A549 (cell line): Measurements from ENCODE around the gene OSBPL9. TPM values are rescaled to one million over a fixed set of nuclear protein-coding genes. Genes with fewer than 3 reads are reported as not detected.

Experiments
- ATAC-seq, 2 experiments: fragments of 200-7000 bp in 1 of 2; fragments of >200 bp in 1 of 2; cut with Nextera tagmentation in 1 of 2; cut with Tn5 transposase in 1 of 2; 3 replicates each; pipeline versions ENCODE4 v1.8.0 to v1.9.1; 2018 to 2020; ENCODE audit warnings: mild to moderate bottlenecking in 1 of 2, moderate library complexity in 1 of 2
- CTCF ChIA-PET: fragments of 300-600 bp; sonication (Branson Sonifier 250); formaldehyde crosslinking; extraction: SDS; loops from one replicate; lab custom pipeline; 2021; ENCODE audit warnings: antibody characterized with exemption, inconsistent platforms; lab: Yijun Ruan, JAX
- POLR2A ChIA-PET: fragments of 350-600 bp; formaldehyde crosslinking; extraction: SDS; loops from one replicate; lab custom pipeline; 2021; ENCODE audit warnings: antibody characterized with exemption, inconsistent platforms; lab: Yijun Ruan, JAX
- DNase-seq, 2 experiments: peaks; one replicate each; pipeline versions ENCODE4 v3.0.0 to v3.0.0-alpha.2; 2011 to 2016; ENCODE audit warnings: low read depth in 1 of 2, low spot score in 1 of 2
- FAIRE-seq: peaks from 2 replicates; lab custom pipeline; 2011; peaks lifted over from hg19 to GRCh38; lab: Jason Lieb, UNC
- H3K27ac ChIP-seq, 2 experiments: fragments of >200 bp; sonication (Bioruptor Twin); formaldehyde crosslinking; 3 replicates each; pipeline ENCODE4 v1.5.1; 2016 to 2017
- H3K4me1 ChIP-seq: fragments of >200 bp; sonication (Bioruptor Twin); formaldehyde crosslinking; 3 replicates; pipeline ENCODE4 v1.6.1; 2016
- H3K4me2 ChIP-seq: fragments of >200 bp; sonication (Bioruptor Twin); formaldehyde crosslinking; 3 replicates; pipeline ENCODE4 v1.6.1; 2016
- H3K4me3 ChIP-seq: fragments of >200 bp; sonication (Bioruptor Twin); formaldehyde crosslinking; 3 replicates; pipeline ENCODE4 v1.5.1; 2016
- H3K9me3 ChIP-seq: fragments of >200 bp; sonication (Bioruptor Twin); formaldehyde crosslinking; 3 replicates; pipeline ENCODE4 v1.6.1; 2016
- CEBPB ChIP-seq, 2 experiments: fragments of >200 bp in 1 of 2; sonication (Bioruptor Twin) in 1 of 2; formaldehyde crosslinking in 1 of 2; IDR thresholded peaks; 2 replicates each; pipeline ENCODE4 v1.6.1; 2012 to 2016
- EHF ChIP-seq: fragments of 250-450 bp; sonication (Bioruptor Pico); IDR thresholded peaks from 2 replicates; pipeline ENCODE4 v1.5.0; 2020; ENCODE audit warnings: mild to moderate bottlenecking
- EHMT2 ChIP-seq: fragments of 200-600 bp; sonication (generic); IDR thresholded peaks from 2 replicates; pipeline ENCODE4 v1.6.1; 2016; ENCODE audit warnings: antibody characterized with exemption, low read depth, mild to moderate bottlenecking, moderate library complexity
- FOSL2 ChIP-seq, 2 experiments: fragments of 450-650 bp in 1 of 2; fragments of >200 bp in 1 of 2; sonication (Bioruptor Twin) in 1 of 2; formaldehyde crosslinking; IDR thresholded peaks; 2 replicates each; pipeline versions ENCODE4 v1.5.0 to v1.6.1; 2016 to 2020; ENCODE audit warnings: mild to moderate bottlenecking in 1 of 2, moderate library complexity in 1 of 2
- GATA3 ChIP-seq: IDR thresholded peaks from 2 replicates; pipeline ENCODE4 v1.6.1; 2012; ENCODE audit warnings: borderline replicate concordance
- HOXB5 ChIP-seq: fragments of 250-450 bp; sonication (Bioruptor Pico); IDR thresholded peaks from 2 replicates; pipeline ENCODE4 v1.5.0; 2020; ENCODE audit warnings: mild to moderate bottlenecking, moderate library complexity
- MYC ChIP-seq: IDR thresholded peaks from 2 replicates; pipeline ENCODE4 v1.6.1; 2012; ENCODE audit warnings: mild to moderate bottlenecking, inconsistent platforms, low read length, improper control_type of control experiment, borderline replicate concordance
- NPAS2 ChIP-seq: fragments of 250-450 bp; sonication (Bioruptor Pico); IDR thresholded peaks from 2 replicates; pipeline ENCODE4 v1.8.0; 2022; ENCODE audit warnings: mild to moderate bottlenecking, moderate library complexity, borderline replicate concordance
- PHF8 ChIP-seq: fragments of 200-600 bp; sonication (generic); IDR thresholded peaks from 2 replicates; pipeline ENCODE4 v1.6.1; 2016; ENCODE audit warnings: low read depth, mild to moderate bottlenecking, antibody characterized with exemption, moderate library complexity, borderline replicate concordance
- POLR2AphosphoS2 ChIP-seq: conservative IDR thresholded peaks from 2 replicates; pipeline ENCODE4 v1.6.1; 2012; ENCODE audit warnings: low read length, improper control_type of control experiment, inconsistent platforms
- RAD21 ChIP-seq, 2 experiments: fragments of >200 bp in 1 of 2; sonication (Bioruptor Twin) in 1 of 2; formaldehyde crosslinking in 1 of 2; IDR thresholded peaks in 1 of 2; conservative IDR thresholded peaks in 1 of 2; 2 replicates in 1 of 2; 3 replicates in 1 of 2; pipeline ENCODE4 v1.6.1; 2012 to 2018; ENCODE audit warnings: inconsistent platforms in 1 of 2
- SREBF2 ChIP-seq: fragments of 450-650 bp; IDR thresholded peaks from 2 replicates; pipeline ENCODE4 v1.6.1; 2014; ENCODE audit warnings: mild to moderate bottlenecking, moderate library complexity
- TFCP2L1 ChIP-seq: fragments of 250-450 bp; sonication (Bioruptor Pico); IDR thresholded peaks from 2 replicates; pipeline ENCODE4 v1.5.0; 2021; ENCODE audit warnings: mild to moderate bottlenecking
- TP53 ChIP-seq: fragments of 250-450 bp; sonication (Bioruptor Pico); IDR thresholded peaks from 2 replicates; pipeline ENCODE4 v1.5.0; 2021; ENCODE audit warnings: mild to moderate bottlenecking, moderate library complexity
- ZC3H11A ChIP-seq: fragments of 450-650 bp; IDR thresholded peaks from 2 replicates; pipeline ENCODE4 v1.6.1; 2014; ENCODE audit warnings: antibody characterized with exemption, mild to moderate bottlenecking
- ZSCAN20 ChIP-seq: fragments of 250-450 bp; sonication (Bioruptor Pico); IDR thresholded peaks from 2 replicates; pipeline ENCODE4 v1.8.0; 2022; ENCODE audit warnings: mild to moderate bottlenecking, moderate library complexity
- WGBS: methylation state at CpG from one replicate; pipeline ENCODE4 v1.1.6; 2017; ENCODE audit errors: missing lambda C conversion rate; 5-methylcytosine and 5-hydroxymethylcytosine counted together
- polyA plus RNA-seq, 4 experiments: library from polyadenylated mRNA; depleted of rRNA in 3 of 4; stranded (reverse); fragments of >200 nt; fragmentation: RNase III in 1 of 4; extraction: RNeasy Plus Mini Kit Qiagen cat#74134 plus additional on column Dnase treatment in 1 of 4; gene quantifications; 2 replicates in 3 of 4; 3 replicates in 1 of 4; pipeline ENCODE4 v1.2.3, GENCODE V29; 2011 to 2017
- TF ChIP-seq, protein P1 (sequence below): fragments of >200 bp; sonication (Bioruptor Twin); formaldehyde crosslinking; IDR thresholded peaks from 3 replicates; pipeline ENCODE4 v1.5.1; 2016
- TF ChIP-seq, protein P2 (sequence below): IDR thresholded peaks from 2 replicates; pipeline ENCODE4 v1.6.1; 2012; ENCODE audit warnings: low read depth, borderline replicate concordance
- TF ChIP-seq, protein P3 (sequence below): IDR thresholded peaks from 2 replicates; pipeline ENCODE4 v1.6.1; 2012

OSBPL9 gene
- polyA plus RNA-seq, 2 of the 4 experiments (the other 2 are of a cell fraction): 52.6 to 93.7 TPM

DNA sequence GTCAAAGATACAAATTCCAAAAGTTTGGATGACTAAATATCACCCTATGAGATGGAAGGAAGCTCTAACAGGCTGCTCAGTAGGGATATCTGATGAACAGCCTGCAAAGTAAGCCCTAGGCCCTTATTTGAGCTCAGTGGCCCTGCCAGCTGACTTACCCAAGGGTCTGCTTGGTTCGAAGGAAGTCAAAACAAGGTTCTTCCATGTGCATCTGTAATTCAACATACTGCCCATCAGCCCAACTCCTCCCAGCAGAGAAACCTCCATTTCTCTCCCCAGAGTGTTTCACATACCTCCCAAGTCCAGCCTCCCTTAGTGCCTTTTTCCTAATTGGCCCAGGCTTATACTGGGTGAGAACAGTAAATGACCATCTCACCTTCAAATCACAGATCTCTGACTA lies 175.0 kb downstream of the OSBPL9 start:
- FAIRE-seq: no peak
- WGBS: 90% methylated on average over 1 of the region's 1 CpG
- CTCF ChIA-PET: no interaction called here
- POLR2A ChIA-PET: no interaction called here
- Histone ChIP-seq H3K4me2 (no peak overlapping the region), H3K9me3 (no peaks in the 10 kb centered on the region), H3K4me3 (no peak overlapping the region), H3K27ac (no peak overlapping the region), H3K4me1 (no peaks in the 10 kb centered on the region)
- TF ChIP-seq TFCP2L1 (CRISPR knock-in tag): no peak
- TF ChIP-seq PHF8: no peak
- no peak for TF ChIP-seq RAD21 (conservative IDR thresholded peaks at IDR 0.05 in 1 of 2, IDR thresholded peaks at IDR 0.05 in 1 of 2)
- no peak for TF ChIP-seq NPAS2
- no peak for TF ChIP-seq TP53 (CRISPR knock-in tag)
- no peak for TF ChIP-seq GATA3
- no peak for TF ChIP-seq HOXB5 (CRISPR knock-in tag)
- TF ChIP-seq, protein P1, sequence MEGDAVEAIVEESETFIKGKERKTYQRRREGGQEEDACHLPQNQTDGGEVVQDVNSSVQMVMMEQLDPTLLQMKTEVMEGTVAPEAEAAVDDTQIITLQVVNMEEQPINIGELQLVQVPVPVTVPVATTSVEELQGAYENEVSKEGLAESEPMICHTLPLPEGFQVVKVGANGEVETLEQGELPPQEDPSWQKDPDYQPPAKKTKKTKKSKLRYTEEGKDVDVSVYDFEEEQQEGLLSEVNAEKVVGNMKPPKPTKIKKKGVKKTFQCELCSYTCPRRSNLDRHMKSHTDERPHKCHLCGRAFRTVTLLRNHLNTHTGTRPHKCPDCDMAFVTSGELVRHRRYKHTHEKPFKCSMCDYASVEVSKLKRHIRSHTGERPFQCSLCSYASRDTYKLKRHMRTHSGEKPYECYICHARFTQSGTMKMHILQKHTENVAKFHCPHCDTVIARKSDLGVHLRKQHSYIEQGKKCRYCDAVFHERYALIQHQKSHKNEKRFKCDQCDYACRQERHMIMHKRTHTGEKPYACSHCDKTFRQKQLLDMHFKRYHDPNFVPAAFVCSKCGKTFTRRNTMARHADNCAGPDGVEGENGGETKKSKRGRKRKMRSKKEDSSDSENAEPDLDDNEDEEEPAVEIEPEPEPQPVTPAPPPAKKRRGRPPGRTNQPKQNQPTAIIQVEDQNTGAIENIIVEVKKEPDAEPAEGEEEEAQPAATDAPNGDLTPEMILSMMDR: no peak
- no peak for TF ChIP-seq ZSCAN20 (CRISPR knock-in tag)
- TF ChIP-seq, protein P2, sequence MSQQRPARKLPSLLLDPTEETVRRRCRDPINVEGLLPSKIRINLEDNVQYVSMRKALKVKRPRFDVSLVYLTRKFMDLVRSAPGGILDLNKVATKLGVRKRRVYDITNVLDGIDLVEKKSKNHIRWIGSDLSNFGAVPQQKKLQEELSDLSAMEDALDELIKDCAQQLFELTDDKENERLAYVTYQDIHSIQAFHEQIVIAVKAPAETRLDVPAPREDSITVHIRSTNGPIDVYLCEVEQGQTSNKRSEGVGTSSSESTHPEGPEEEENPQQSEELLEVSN: no peak
- TF ChIP-seq EHF (CRISPR knock-in tag): no peak
- no peak for TF ChIP-seq CEBPB (IDR thresholded peaks at IDR 0.05)
- ATAC-seq: no peak; a peak in 1 of 6 replicates
- DNase-seq: no peak

DNA sequence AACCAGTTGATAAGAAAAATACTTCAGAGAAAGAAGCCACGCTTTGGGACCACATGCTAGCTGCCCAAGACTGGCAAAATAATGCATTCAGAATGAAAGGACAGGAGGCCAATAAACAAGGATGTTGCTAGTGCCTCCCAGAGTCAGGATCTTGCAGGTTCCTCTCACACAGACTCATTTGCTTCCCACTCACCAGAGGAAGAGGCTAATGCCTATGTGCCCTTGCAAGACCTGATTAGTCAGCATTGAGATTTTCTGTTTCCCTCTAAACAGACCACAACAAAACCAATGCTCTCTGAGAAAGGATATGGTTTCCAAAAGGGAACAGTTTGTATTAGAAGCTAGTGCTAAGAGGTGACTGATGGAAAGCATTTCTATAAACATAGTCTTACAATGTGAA lies 176.0 kb downstream of the OSBPL9 start:
- no peak for TF ChIP-seq HOXB5 (CRISPR knock-in tag)
- TF ChIP-seq, protein P1: no peak
- TF ChIP-seq EHMT2: no peak
- no peak for TF ChIP-seq SREBF2
- no peak for TF ChIP-seq FOSL2 (IDR thresholded peaks at IDR 0.05)
- no peak for TF ChIP-seq FOSL2 (CRISPR knock-in tag; IDR thresholded peaks at IDR 0.05)
- TF ChIP-seq ZC3H11A: no peak
- no peak for TF ChIP-seq POLR2AphosphoS2
- TF ChIP-seq NPAS2: no peak
- TF ChIP-seq, protein P3, sequence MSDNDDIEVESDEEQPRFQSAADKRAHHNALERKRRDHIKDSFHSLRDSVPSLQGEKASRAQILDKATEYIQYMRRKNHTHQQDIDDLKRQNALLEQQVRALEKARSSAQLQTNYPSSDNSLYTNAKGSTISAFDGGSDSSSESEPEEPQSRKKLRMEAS: no peak
- no peak for TF ChIP-seq MYC
- TF ChIP-seq, protein P2: no peak
- H3K4me2 ChIP-seq: no peak overlapping the region
- H3K9me3 ChIP-seq: no peaks in the 10 kb centered on the region
- CTCF ChIA-PET: no interaction called here
- POLR2A ChIA-PET: no interaction called here
- FAIRE-seq (no peak), ATAC-seq (peak in 1 of 2 experiments; percentile 19; a peak in 1 of 6 replicates), DNase-seq (peak in 1 of 2 experiments; percentile 18)
- no peak overlapping the region for H3K4me3 ChIP-seq
- 92% methylated on average over 1 of the region's 1 CpG for WGBS
- H3K4me1 ChIP-seq: no peaks in the 10 kb centered on the region
- no peak overlapping the region for H3K27ac ChIP-seq
